NCI-H2196 (cell line): ENCODE data around the gene SRRM5.
"Not testable (repeated sequence)": the region's sequence is repeated elsewhere in the genome, so short reads cannot be mapped to it uniquely, and the experiment has no call there.

Source experiments
- DNase-seq: peaks from one replicate; lab custom pipeline; 2025; ENCODE audit not compliant: unreplicated experiment; lab: John Stamatoyannopoulos, UW

Gene SRRM5

GRCh38 chr19:43636121-43636683, 24.3 kb downstream of the SRRM5 start:
- no peak for DNase-seq

DNA sequence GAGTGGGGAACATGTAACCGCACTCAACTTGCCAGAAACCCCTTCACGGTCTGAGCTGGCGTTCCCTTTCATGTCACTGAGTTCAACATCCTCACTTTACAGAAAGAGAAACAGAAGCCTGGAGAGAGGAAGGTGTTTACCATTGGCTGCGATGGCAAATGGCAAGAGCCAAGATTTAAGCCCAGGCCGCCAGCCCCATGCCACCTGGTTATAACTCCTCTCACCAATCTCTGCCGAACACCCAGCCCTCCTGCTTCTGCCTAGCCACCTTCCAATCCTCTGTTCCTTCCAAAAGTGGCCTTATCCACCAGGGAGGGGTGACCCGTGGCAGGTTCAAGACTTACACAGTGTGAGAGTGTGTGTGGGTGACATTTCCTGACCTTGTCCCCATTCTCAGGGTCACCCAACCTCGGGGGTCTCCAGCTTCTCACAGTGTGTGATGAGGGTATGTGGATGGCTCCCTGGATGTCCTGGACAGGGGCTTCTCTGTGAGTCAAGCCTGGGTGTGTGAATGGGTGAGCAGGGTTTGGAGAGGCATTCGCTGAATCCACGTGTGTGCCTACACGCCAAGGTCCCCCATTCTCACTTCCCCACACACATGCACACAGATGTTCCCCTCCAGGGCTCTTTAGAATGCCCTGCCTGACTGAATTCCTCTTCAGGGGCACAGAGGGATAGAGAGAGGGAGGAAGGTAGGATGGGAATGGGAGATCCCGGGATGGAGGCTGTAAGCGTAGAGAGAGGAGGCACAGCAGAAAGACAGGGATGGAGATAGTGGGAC, 26.5 kb downstream of the SRRM5 start:
- no peak for DNase-seq

DNA sequence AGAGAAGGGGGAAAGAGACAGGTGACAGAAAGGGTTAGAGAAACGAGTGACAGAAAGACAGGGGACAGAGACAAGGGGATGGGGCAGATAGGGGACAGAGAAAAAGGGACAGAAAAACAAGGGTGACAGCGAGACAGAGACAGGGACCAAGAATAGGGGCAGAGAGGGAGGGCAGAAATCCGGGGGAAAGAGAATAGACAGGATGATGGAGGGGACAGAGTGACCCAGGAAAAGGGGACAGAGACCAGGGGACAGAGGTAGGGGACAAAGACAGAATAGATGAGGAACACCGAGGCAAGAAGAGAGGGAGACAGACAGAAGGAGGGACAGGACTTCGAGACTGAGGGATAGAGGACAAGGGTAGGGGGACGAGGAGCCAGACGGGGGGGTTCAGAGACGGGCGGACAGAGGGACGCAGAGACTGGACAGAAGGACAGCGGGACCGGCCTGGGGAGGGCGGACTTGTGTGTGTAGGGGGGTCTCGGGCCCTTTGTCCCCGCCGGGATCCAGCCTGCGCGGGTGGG, 27.2 kb downstream of the SRRM5 start:
- DNase-seq: no peak

- DNase-seq: peak; percentile 49
These were observed 27.9 kb downstream of the SRRM5 start, which contains the start of gene CADM4 for GRCh38 chr19:43639519-43640423. Gene CADM4 (minus strand): TSS chr19:43639850. CDS start chr19:43639790, 60 bp downstream.

DNA sequence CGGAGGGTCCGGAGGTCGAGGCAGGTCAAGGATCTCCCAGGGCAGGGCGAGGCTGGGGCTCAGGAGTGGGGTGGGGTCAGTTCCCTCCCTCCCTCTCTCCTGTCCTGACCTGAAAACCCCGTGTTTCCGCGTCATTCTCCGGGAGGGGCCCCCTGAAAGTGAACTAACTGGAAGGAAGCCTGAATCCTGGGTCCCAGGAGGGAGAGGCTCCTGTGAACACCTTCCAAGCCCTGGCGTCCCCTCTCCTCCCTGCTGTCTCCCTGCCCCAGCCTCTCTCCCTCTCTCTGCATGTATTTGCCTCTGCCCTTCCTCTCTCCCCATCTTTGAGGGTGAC, 28.5 kb downstream of the SRRM5 start:
- DNase-seq: no peak

DNA sequence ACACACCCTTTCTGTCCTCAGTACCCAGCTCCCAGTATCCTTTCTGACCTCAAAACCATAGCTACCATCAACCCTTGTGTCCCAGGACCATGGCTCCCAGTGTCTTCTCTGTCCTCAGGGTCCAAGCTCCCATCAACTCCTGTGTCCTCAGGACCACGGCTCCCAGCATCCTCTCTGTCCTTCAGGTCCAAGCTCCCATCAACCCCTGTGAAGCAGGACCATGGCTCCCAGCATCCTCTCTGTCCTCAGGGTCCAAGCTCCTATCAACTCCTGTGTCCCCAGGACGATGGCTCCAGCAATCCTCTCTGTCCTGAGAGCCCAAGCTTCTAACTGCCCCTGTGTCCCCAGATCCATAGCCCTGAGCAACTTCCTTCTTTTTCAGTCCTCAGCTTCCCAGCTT, 29.4 kb downstream of the SRRM5 start:
- no peak for DNase-seq

DNA sequence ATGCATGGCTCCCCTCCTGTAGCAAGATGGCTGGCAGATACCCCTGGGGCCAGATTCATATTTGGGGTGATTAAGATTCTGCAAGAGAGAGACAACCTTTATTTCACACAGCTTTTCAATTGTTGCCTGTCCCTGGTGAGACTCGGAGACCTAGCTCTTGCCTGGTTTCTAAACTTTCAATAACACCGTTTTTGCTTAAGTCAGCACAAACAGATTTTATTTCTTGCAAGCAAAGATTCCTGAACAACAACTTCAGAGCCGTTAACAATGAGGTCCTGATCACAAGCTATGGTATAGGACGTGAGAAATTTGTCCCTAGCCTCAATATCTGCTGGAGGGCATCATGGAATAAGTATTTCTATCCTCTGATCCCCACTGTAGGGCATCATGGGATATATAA, 30.6 kb downstream of the SRRM5 start:
- DNase-seq: no peak

GRCh38 chr19:43643326-43643725, 31.4 kb downstream of the SRRM5 start:
- DNase-seq: no peak

GRCh38 chr19:43644181-43644580, 32.3 kb downstream of the SRRM5 start:
- DNase-seq: no peak

GRCh38 chr19:43648633-43649032, 36.7 kb downstream of the SRRM5 start:
- DNase-seq: no peak

GRCh38 chr19:43649514-43649913, 37.6 kb downstream of the SRRM5 start:
- DNase-seq: no peak

DNA sequence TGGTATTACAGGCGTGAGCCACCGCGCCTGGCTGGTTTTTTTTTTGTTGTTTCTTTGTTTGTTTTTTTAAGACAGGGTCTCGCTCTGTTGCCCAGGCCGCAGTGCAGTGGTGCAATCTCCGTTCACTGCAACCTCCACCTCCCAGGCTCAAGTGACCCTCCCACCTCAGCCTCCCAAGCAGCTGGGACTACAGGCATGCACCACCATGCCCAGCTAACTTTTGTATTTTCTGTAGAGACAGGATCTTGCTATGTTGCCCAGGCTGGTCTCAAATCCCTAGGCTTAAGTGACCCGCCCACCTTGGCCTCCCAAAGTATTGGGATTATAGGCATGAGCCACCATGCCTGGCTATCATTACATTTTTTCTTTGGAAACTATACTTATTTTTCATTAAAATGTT, 38.4 kb downstream of the SRRM5 start:
- DNase-seq: not testable (repeated sequence)

GRCh38 chr19:43651758-43652545, 40.1 kb downstream of the SRRM5 start:
- DNase-seq: peak; percentile 71

DNA sequence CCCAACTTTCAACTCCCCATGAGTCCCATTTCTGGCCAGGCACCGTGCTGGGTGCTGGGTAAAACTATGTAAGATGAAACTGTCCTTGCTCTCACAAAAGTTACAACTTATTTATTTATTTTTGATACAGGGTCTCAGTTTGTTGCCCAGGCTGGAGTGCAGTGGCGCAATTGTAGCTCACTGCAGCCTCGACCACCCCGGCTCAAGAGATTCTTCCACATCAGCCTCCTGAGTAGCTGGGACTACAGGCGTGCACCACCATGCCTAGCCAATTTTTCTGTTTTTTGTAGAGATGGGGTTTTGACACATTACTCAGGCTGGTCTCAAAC, 40.6 kb downstream of the SRRM5 start:
- no peak for DNase-seq

GRCh38 chr19:43656436-43656835, 44.5 kb downstream of the SRRM5 start:
- no peak for DNase-seq

GRCh38 chr19:43658001-43658400, 46.1 kb downstream of the SRRM5 start:
- no peak for DNase-seq

DNA sequence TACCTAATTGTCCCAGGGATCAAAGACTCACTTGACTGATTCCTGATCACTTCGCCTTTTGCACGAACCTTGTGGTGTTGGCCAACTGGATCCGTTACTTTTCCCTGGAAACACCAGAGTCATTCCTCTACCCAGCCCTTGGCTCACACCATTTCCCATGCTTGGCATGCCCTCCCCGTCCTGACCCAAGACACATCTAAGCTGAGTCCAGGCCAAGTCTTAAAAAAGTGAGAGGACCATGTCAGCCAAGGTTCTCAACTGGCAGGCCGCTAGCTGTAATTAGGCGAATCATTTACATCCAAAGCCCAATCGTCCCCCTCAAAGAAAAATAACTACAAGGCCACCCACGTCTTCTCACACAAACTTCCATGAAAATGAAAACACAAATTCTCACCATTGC, 46.6 kb downstream of the SRRM5 start:
- DNase-seq: no peak

DNA sequence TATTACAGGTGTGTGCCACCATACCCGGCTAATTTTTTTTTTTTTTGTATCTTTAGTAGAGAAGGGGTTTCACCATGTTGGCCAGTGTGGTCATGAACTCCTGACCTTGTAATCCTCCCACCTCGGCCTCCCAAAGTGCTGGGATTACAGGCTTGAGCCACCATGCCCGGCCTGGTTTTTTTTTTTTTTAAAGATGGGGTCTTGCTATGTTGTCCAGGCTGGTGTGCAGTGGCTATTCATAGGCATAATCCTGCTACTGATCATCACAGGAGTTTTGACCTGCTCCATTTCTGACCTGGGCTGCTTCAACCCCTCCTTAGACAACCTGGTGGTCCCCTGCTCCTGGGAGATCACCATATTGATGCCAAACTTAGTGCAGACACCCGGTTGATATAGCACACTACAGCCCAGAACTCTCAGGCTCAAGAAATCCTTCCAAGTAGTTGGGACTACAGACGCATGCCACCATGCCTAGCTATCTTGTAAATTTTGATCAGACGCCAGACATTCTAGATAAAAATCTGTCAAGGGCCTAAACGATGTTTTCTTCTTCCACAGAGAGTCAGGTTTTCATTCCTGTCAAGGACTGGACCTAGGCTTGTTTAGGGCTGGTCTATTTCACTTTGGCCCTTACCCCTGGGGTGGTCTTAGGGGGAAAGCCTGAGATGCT, 48.5 kb downstream of the SRRM5 start:
- no peak for DNase-seq

DNA sequence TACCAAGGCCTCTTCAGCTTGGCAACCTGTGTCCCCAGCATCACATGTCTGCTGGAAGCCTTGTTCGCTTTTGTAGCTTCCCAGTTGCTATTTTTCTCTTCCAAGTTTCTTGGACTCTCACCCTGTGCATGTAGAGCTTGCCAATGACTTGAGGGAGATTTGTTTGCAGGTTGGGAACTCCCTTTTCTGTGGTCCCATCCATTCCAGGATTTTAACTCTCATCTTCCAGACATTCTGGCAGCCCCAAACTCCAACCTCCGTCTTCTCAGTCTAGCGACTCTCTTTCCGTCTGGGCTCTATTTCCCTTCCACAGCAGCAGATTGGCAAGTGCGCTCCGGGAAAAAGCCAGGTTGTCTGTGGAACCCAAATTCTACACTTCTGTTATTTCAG, 49.1 kb downstream of the SRRM5 start:
- no peak for DNase-seq

DNA sequence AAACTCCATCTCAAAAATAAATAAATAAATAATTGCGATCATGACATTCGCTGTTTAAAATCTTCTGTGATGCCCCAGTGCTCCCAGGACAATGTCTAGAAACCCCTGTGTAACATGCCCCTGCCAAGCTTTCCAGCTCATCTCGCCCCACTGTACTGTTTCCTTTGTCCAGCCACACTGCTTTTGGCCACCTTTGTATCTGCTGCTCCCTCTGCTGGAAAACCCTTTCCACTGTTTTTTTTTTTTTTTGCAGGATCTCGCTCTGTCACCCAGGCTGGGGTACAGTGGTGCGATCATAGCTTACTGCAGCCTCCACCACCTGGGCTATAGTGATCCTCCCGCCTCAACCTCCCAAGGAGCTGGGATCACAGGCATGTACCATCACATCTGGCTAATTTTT, 50.6 kb downstream of the SRRM5 start:
- DNase-seq: peak; percentile 17
